K562 (cell line): ENCODE results near the gene VTN. TPM values are rescaled to one million over a fixed set of nuclear protein-coding genes. Genes with fewer than 3 reads are reported as not detected.

Experiments
- ADNP ChIP-seq: fragments of 200-800 bp; sonication (Bioruptor generic); IDR thresholded peaks from 2 replicates; pipeline ENCODE4 v1.6.1; 2016; ENCODE audit warnings: missing genetic modification characterization, missing compliant biosample characterization
- ARID1B ChIP-seq: fragments of 450-650 bp; IDR thresholded peaks from 2 replicates; pipeline ENCODE4 v1.6.1; 2016; ENCODE audit warnings: antibody characterized with exemption, mild to moderate bottlenecking, inconsistent platforms
- CBX1 ChIP-seq: sonication (generic); IDR thresholded peaks from 2 replicates; pipeline ENCODE4 v1.6.1; 2016; ENCODE audit warnings: antibody characterized with exemption, low read depth, mild to moderate bottlenecking
- MAFK ChIP-seq: IDR thresholded peaks from 2 replicates; pipeline ENCODE4 v1.6.1; 2011; ENCODE audit warnings: low read length, improper control_type of control experiment
- MAZ ChIP-seq, 2 experiments: fragments of 450-650 bp in 1 of 2; sonication (generic) in 1 of 2; formaldehyde crosslinking; IDR thresholded peaks in 1 of 2; conservative IDR thresholded peaks in 1 of 2; 2 replicates each; pipeline versions ENCODE4 v1.4.0 to v1.5.0; 2020; ENCODE audit warnings: mild to moderate bottlenecking in 1 of 2, missing genetic modification reagents in 1 of 2
- POLR2AphosphoS2 ChIP-seq: IDR thresholded peaks from 2 replicates; pipeline ENCODE4 v1.6.1; 2012; ENCODE audit warnings: low read length, improper control_type of control experiment
- RCOR1 ChIP-seq, 2 experiments: IDR thresholded peaks; 2 replicates each; pipeline ENCODE4 v1.6.1; 2012; ENCODE audit warnings: low read depth in 2 of 2, low read length in 2 of 2, borderline replicate concordance in 1 of 2, improper control_type of control experiment in 1 of 2
- RFX1 ChIP-seq: fragments of 450-650 bp; IDR thresholded peaks from 2 replicates; pipeline ENCODE4 v1.6.1; 2016; ENCODE audit warnings: mild to moderate bottlenecking, moderate library complexity
- SP1 ChIP-seq: sonication (generic); formaldehyde crosslinking; IDR thresholded peaks from 2 replicates; pipeline ENCODE4 v1.8.1; 2022; ENCODE audit warnings: mild to moderate bottlenecking, missing genetic modification reagents
- U2AF1 ChIP-seq: fragments of 200-400 bp; formaldehyde crosslinking; optimal IDR thresholded peaks from 2 replicates; pipeline ENCODE3; 2017; ENCODE audit warnings: mild to moderate bottlenecking, low read depth, low read length, moderate library complexity
- XRCC3 ChIP-seq: fragments of 450-650 bp; IDR thresholded peaks from 2 replicates; pipeline ENCODE4 v1.6.1; 2017; ENCODE audit warnings: mild to moderate bottlenecking, moderate library complexity
- XRCC5 ChIP-seq: fragments of 200-400 bp; formaldehyde crosslinking; IDR thresholded peaks from 2 replicates; pipeline ENCODE4 v1.6.1; 2017; ENCODE audit warnings: low read depth, mild to moderate bottlenecking, low read length
- ZNF224 ChIP-seq: sonication (generic); formaldehyde crosslinking; IDR thresholded peaks from 2 replicates; pipeline ENCODE4 v1.8.0; 2022; ENCODE audit warnings: mild to moderate bottlenecking, missing genetic modification reagents
- ZNF445 ChIP-seq: fragments of 250-450 bp; sonication (Bioruptor Pico); IDR thresholded peaks from 2 replicates; pipeline ENCODE4 v1.4.0; 2020; ENCODE audit warnings: low read depth, mild to moderate bottlenecking, moderate library complexity
- polyA plus RNA-seq, 8 experiments: library from polyadenylated mRNA; depleted of rRNA in 4 of 8; stranded (reverse) in 5 of 8; unstranded in 3 of 8; fragments of >200 nt; fragmentation: Nextera tagmentation in 2 of 8; fragmentation: Illumina TruSeq in 1 of 8; extraction: Ambion mirVana in 2 of 8; extraction: Trizol in 1 of 8; gene quantifications; 2 replicates each; pipeline versions ENCODE4 v1.2.1 to v1.2.3, GENCODE V29; 2011 to 2014; ENCODE audit warnings: inconsistent platforms in 1 of 8, missing spikeins in 1 of 8
- total RNA-seq, 7 experiments: library from RNA; depleted of rRNA in 6 of 7; stranded (reverse); fragments of >200 nt in 6 of 7; fragmentation: Illumina TruSeq in 2 of 7; extraction: Trizol in 2 of 7; gene quantifications; 2 replicates each; pipeline versions ENCODE4 v1.2.1 to v1.2.3, GENCODE V29; 2011 to 2021; ENCODE audit warnings: low replicate concordance in 1 of 7
- TF ChIP-seq, protein P1 (sequence below): fragments of 450-650 bp; IDR thresholded peaks from 2 replicates; pipeline ENCODE4 v1.6.1; 2018; ENCODE audit warnings: mild to moderate bottlenecking, low read depth; ENCODE audit not compliant: partially characterized antibody
- TF ChIP-seq, protein P2 (sequence below): sonication (generic); formaldehyde crosslinking; IDR thresholded peaks from 2 replicates; pipeline ENCODE4 v1.8.0; 2022; ENCODE audit warnings: missing genetic modification reagents, mild to moderate bottlenecking, borderline replicate concordance
- TF ChIP-seq, protein P3 (sequence below): sonication (generic); formaldehyde crosslinking; IDR thresholded peaks from 2 replicates; pipeline ENCODE4 v1.8.1; 2023; ENCODE audit warnings: mild to moderate bottlenecking, missing genetic modification reagents
- TF ChIP-seq, protein P4 (sequence below): IDR thresholded peaks from 2 replicates; pipeline ENCODE4 v1.6.1; 2012; ENCODE audit warnings: low read depth, low read length, improper control_type of control experiment, borderline replicate concordance
- TF ChIP-seq, protein P5 (sequence below): IDR thresholded peaks from 2 replicates; pipeline ENCODE4 v1.6.1; 2011; ENCODE audit not compliant: insufficient read length; ENCODE audit errors: extremely low read depth

The VTN gene
- total and polyA plus RNA-seq, 9 of the 15 experiments (the other 6 are each of a cell fraction or from before 2014, with no cell fraction given), result 0.13 to 1.0 (median 0.29) TPM; not detected in 1

DNA sequence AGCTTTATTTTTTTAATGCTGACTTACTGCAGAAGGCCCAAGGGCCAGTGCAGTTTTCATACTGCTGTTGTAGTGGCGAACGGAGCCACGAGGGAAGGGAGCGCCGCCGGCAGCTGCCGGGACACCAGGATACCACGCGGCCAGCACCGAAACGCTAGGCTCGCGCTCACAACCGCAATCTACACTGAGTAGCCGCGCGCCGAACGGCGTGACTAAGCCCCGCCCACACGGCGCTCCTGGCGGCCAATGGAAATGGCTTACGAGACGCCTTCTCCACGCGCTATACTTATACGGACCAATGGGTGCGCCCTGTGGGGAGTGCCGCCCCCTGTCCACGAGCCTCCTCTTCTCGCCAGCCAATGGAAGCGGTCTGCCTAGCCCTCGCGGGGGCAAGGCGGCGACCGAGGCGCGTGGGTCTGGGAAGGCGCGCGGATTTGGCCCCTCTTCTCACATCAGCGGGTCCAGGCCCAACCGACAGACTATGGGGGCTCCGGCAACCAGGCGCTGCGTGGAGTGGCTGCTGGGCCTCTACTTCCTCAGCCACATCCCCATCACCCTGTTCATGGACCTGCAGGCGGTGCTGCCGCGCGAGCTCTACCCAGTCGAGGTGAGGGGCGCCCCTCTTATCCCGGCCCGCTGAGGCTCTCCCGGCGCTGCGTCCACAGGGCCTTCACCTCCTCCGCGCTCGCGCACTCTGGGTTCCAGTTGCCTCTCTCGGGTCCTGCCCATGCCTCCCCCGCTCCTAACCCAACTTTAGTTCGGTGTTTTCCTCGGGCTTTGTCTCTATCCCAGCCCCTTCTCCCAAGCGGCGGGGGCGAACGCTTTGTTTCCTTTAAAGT is 51.1 kb downstream of the VTN start, which contains the start of gene TMEM97 (continued):
- TF ChIP-seq CBX1 (no peak), ZNF445 (CRISPR knock-in tag) (no peak), XRCC5 (0 out of 2 replicates have a peak, but pooled peaks have one; percentile 34), POLR2AphosphoS2 (no peak), XRCC3 (no peak), ADNP (no peak), RFX1 (no peak), MAZ (CRISPR knock-in tag; conservative IDR thresholded peaks at IDR 0.05 in 1 of 2, IDR thresholded peaks at IDR 0.05 in 1 of 2) (peak; percentile 57 to 82; a peak in 2 of 4 replicates), MAFK (no peak), SP1 (CRISPR knock-in tag) (peak; percentile 88), ARID1B (no peak), U2AF1 (no peak), ZNF224 (no peak), RCOR1 (IDR thresholded peaks at IDR 0.05; ENCODE audit: borderline replicate concordance in 1 of 2, low read depth in 2 of 2, low read length in 2 of 2) (no peak)
- TF ChIP-seq, protein P1, sequence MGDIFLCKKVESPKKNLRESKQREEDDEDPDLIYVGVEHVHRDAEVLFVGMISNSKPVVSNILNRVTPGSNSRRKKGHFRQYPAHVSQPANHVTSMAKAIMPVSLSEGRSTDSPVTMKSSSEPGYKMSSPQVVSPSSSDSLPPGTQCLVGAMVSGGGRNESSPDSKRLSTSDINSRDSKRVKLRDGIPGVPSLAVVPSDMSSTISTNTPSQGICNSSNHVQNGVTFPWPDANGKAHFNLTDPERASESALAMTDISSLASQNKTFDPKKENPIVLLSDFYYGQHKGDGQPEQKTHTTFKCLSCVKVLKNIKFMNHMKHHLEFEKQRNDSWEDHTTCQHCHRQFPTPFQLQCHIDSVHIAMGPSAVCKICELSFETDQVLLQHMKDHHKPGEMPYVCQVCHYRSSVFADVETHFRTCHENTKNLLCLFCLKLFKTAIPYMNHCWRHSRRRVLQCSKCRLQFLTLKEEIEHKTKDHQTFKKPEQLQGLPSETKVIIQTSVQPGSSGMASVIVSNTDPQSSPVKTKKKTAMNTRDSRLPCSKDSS, result no peak
- TF ChIP-seq, protein P2, sequence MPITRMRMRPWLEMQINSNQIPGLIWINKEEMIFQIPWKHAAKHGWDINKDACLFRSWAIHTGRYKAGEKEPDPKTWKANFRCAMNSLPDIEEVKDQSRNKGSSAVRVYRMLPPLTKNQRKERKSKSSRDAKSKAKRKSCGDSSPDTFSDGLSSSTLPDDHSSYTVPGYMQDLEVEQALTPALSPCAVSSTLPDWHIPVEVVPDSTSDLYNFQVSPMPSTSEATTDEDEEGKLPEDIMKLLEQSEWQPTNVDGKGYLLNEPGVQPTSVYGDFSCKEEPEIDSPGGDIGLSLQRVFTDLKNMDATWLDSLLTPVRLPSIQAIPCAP (CRISPR knock-in tag), result no peak
- TF ChIP-seq, protein P3, sequence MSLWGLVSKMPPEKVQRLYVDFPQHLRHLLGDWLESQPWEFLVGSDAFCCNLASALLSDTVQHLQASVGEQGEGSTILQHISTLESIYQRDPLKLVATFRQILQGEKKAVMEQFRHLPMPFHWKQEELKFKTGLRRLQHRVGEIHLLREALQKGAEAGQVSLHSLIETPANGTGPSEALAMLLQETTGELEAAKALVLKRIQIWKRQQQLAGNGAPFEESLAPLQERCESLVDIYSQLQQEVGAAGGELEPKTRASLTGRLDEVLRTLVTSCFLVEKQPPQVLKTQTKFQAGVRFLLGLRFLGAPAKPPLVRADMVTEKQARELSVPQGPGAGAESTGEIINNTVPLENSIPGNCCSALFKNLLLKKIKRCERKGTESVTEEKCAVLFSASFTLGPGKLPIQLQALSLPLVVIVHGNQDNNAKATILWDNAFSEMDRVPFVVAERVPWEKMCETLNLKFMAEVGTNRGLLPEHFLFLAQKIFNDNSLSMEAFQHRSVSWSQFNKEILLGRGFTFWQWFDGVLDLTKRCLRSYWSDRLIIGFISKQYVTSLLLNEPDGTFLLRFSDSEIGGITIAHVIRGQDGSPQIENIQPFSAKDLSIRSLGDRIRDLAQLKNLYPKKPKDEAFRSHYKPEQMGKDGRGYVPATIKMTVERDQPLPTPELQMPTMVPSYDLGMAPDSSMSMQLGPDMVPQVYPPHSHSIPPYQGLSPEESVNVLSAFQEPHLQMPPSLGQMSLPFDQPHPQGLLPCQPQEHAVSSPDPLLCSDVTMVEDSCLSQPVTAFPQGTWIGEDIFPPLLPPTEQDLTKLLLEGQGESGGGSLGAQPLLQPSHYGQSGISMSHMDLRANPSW, result peak; percentile 84; the same call in 1 of the 2 replicates
- TF ChIP-seq, protein P4, sequence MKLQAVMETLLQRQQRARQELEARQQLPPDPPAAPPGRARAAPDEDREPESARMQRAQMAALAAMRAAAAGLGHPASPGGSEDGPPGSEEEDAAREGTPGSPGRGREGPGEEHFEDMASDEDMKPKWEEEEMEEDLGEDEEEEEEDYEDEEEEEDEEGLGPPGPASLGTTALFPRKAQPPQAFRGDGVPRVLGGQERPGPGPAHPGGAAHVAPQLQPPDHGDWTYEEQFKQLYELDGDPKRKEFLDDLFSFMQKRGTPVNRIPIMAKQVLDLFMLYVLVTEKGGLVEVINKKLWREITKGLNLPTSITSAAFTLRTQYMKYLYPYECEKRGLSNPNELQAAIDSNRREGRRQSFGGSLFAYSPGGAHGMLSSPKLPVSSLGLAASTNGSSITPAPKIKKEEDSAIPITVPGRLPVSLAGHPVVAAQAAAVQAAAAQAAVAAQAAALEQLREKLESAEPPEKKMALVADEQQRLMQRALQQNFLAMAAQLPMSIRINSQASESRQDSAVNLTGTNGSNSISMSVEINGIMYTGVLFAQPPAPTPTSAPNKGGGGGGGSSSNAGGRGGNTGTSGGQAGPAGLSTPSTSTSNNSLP, result no peak
- TF ChIP-seq, protein P5, sequence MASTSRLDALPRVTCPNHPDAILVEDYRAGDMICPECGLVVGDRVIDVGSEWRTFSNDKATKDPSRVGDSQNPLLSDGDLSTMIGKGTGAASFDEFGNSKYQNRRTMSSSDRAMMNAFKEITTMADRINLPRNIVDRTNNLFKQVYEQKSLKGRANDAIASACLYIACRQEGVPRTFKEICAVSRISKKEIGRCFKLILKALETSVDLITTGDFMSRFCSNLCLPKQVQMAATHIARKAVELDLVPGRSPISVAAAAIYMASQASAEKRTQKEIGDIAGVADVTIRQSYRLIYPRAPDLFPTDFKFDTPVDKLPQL, result no peak
